Stimulated activated CD4-positive, alpha-beta T cell treated with anti-CD3 and anti-CD28 coated beads, Interleukin-12 subunit alpha, Interleukin-12 subunit beta, amount 100 ng/mL, for 4 hours (primary cell): ENCODE measurements around the gene DGKI.

Experiments
- DNase-seq: peaks from one replicate; pipeline ENCODE4 v3.0.0-alpha.2; 2020

The DGKI gene

DNA sequence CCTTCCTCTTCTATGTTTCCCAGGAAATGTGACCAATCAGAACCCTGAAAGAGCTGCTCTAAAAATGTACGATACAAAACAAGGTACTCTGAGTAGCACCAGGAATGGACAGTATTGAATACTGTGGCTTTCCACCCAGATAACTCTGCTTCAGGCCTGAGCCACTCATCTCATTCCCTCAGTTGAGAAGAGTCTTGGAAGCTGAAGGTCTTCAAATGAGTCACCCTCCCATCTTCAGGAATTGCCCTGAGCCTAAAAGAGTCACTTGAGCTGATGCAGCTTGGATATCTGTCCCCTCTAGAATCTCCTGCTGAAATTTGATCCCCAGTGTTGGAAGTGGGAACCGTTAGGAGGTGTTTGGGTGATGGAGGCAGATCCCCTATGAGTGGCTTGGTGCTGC is 210.4 kb downstream of the DGKI start:
- DNase-seq = no peak

DNA sequence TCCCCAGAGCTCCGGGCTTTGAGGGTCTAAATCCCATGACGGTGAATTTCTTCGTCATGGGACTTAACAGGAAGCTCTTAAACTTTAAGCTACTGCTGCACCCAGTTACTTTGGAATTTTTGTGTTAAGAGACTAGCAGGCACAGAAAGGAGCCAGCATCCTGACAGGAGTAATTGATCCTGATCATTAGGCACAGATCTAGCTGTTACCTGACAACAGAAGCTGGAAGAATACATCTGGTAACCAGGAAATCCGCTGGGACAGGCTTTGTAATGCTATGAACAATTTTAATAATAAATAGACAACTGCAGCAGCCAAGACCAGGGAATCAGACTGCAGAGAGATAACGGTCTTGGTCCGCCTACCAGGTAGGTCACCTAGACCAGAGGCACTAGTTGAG is 210.9 kb downstream of the DGKI start:
- DNase-seq = no peak

DNA sequence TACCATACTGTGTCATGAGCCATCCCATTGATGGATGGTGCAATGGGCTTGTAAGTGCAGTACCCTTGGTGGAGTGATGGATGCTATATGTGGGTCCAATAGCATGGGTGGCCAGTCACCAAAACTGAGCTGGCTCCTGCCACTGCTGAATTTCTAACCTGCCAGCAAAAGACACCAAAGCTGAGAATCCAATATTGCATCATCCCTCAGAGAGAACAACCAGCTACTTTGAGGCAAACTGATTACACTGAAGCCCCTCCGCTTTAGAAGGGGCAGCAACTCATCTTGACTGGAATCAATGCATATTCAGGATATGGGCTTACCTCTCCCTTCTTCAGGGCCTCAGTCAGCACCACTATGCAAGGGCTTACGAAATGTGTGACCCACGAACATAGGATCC is 211.6 kb downstream of the DGKI start:
- no peak for DNase-seq

DNA sequence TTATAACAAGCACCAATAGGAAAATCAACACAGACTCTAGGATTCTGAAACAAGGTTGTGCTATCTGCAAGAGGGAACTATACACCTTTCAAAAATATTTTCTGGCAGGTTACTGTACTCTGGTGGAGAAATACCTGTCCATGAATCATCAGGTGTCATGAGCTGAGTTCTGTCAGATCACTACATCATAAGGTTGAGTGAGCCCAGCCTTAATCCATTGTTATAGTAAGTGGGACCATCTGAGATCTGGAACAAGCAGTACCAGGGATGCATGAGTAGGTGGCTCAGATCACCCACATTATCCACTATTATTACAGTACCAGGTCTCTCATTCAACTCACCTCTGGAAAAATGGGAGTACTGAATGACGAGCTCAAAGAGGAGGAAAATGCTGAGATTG is 212.4 kb downstream of the DGKI start:
- no peak for DNase-seq

DNA sequence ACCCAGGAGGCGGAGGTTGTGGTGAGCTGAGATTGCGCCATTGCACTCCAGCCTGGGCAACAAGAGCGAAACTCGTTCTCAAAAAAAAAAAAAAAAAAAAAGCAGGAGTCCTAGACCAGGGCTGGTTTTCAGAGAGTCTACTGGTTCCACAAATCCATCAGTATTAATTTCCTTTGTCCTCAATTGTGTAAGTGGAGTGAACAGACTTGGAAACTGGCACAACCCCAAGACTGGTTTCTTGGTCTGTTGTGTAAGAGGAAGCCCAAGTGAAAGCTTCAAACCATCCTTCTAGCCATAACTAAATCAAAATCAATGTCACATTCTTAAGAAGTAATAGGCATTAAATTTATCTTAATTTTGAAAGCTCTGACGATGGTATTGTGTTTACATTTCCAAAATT is 213.6 kb downstream of the DGKI start:
- no peak for DNase-seq

DNA sequence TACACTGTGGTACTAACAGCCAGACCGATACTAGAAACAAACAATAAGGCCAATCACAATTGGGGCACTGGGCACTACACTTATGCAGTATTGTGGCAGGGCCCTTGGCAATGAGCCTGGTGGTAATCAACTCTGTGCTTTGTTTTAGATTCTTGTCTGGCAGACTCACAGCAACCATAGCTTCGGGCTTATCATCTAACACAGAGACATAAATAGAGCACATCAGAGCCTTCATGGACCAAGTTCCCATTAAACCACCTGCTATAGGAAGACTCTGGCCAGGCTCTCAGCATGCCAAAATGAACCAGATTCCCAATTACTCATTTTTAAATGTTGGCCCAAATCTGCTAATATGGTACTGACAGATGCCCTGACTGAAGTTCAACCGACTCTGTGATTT is 218.6 kb downstream of the DGKI start:
- DNase-seq = no peak

DNA sequence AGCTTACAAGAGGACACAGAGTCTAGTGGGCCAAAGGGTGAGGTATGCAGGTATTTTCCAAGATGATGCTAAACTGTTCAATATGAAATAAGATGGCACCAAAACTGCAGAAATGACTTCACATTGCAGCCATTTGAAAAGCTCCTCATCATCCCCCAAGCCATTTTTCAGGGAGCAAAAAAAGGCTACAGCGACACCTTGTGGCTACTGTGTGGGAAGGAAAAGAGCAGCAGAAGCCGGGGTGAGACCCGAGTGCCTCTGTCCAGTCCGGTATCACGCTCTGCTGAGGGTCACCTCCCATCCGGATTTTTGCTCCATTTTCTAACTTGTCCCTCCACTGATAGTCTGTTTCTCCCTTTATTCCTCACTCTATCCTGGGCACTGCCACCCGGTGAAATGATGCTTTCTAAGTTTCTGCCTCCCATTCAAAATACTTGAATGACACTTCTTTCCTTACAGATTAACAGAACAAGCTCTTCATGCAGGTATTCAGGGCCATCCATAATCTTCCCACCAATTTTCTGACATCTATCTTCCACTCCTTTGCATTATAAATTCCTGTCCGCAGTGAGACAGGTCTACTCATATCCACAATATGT is 220.2 kb downstream of the DGKI start:
- peak; percentile 2 for DNase-seq

DNA sequence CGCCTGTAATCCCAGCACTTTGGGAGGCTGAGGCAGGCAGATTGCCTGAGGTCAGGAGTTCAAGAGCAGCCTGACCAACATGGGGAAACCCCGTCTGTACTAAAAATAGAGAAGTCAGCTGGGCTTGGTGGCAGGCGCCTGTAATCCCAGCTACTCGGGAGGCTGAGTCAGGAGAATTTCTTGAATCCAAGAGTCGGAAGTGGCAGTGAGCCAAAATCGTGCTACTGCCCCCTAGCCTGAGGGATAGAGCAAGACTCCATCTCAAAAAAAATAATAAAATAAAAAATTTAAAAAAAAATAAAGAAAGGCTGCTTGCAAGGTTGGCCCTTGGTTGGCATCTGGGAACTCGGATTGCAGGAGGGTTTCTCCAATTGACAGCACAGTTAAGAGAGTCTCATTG is 221.6 kb downstream of the DGKI start:
- DNase-seq = no peak

DNA sequence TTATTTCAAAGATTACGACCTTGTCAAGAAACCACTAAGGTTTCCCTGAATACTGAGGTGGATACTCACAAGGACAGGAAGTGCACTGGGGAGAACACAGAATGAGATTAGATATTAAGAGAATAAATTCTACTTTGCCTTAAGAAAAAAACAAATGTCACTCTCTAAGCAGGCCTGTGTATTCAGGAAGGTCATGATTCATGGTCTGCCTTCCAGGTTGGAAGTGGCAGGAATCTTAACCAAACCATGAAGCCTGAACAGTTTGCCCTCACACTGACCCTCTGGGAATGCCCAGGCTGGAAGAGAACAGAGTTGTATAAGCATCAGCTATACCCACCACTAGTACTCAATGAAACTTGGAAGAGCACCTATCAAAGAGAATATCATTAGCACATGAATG is 227.6 kb downstream of the DGKI start:
- DNase-seq = no peak

DNA sequence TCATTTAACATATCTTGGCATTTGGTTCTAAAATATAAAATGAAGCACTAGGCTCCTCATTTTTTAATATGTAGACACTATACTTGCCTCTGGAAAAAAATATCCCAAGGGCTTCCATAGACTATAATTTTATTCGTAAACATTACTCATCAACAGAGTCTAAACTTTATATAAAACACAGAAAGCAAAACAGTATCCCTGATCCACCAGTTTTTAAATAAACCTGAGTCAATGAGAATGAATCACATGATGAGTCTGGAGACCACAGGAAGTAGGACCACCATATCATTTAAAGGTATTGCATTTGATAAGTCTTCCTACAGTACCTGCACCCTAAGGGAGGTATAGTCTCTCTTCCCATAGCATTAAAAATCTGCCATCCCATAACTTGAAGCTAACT is 228.0 kb downstream of the DGKI start:
- no peak for DNase-seq

DNA sequence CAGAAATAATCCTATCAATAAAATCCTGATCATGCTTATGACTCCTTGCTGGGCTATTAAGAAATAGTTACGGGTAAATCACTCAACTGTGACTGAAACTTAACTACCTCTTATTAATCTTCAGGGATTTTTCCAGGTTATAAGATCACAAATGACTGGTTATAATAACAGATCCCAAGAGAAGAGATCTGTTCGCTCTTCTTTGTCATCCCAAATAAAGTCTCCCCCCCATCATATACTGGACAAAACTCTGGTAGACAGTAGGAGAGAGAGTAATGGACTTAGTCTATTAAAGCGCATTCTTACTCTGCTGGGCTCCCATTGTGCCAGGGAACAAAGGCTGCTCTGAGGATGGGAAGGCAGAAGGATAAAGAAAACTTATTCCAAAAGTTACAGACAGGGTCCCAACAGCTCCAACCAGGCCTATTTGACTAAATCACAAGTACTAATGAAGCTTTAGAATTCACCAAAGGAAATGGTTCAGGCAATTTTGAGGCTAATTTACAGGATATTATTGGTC is 233.7 kb downstream of the DGKI start:
- DNase-seq = no peak

DNA sequence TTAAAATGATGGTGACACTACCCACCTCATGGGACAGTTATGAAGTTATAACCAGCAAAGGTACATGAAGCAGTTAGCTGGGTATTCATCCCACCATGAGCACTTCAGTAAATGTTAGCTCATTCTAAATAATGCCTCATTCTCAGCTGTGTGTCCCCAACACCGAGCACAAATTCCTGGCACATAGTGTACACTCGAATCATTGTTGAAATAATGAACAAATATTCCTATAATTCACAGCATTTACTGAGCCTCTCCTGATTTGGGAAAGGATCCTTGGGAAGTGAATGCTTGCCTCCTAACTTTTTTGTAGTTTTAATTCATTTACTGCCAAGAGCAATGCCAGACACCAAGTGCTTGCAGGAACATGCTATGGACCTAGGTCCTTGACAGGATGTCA is 235.2 kb downstream of the DGKI start:
- DNase-seq = no peak

DNA sequence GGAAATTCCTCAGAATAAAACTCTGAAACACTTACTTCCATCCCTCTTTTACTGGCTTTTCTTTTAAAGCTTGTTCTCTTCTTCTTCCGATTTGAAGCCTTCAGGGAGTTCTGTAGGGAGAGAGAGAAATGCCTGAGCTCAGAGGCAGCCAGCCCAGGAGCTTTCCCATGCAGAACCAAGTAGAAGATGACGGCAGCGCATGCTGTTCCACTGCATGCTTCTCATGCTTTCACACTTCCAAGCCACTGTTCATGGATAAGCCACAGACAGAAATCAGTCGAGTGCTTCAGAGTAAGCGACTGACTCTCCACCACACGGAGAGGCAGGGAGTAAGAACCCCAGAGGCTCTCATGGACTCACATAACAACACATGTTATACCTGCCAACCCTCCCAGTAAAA is 237.3 kb downstream of the DGKI start:
- DNase-seq = no peak

DNA sequence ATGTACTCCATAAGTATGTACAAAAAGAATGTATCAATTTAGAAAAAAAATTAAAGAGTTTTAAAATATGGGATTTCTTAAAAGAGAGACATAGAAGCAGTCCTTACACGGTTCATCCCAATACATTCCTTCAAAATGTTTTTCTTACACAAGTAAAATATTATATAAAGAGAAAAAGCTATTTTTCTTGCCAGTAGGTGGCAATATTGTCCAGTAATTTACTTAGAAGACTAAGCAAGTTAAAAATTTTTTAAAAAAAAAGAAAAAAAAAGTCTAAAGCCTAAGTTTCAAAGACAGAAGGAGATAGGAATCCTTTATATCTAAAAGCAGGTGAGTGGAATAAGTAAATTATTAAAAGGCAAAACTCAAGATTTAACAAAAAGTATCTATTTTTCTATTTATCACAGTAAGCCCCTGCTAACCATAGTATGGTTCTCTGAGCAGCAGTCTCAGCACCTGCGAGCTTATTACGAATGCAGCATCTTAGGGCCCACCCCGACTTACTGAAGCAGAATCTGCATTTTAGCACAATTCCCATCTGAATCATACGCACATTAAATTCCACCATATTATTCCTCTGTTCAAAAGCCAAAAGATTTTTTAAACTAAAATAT is 240.6 kb downstream of the DGKI start:
- no peak for DNase-seq

DNA sequence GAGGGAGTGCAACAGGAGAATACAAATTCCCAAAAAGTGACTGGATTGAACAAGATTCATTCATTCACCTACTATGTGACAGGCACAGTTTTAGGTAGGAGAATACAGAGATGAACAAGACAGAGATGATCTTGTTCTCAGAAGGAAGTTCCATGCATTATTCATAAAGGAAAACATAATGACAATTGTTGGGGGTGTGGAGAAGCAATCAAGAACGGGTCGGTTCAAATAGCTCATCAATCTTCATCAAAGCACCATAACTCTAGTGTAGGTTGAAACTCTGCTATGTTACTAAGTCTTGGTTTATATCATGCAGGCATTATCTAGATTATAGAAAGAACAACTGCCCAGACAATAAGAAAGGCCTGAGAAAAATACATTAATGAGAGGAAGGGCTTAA is 243.7 kb downstream of the DGKI start:
- no peak for DNase-seq

DNA sequence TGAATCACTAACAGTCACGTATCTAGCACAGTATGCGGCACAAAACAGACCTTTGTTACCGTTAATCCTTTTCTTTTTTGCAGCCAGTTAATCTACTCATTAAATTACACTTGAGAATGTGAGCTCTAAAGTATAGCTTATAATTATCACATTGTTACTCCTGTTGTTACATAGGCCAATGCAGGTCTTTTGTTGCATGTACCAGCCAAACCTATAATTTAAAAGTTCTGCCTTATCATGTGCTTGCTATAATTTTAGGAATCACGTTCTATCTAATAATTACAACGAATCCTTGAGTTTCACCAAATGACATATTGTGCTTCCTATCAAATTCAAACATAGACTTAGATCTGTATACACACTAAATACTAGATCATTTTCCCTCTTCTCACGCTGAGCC is 245.1 kb downstream of the DGKI start:
- DNase-seq = no peak

DNA sequence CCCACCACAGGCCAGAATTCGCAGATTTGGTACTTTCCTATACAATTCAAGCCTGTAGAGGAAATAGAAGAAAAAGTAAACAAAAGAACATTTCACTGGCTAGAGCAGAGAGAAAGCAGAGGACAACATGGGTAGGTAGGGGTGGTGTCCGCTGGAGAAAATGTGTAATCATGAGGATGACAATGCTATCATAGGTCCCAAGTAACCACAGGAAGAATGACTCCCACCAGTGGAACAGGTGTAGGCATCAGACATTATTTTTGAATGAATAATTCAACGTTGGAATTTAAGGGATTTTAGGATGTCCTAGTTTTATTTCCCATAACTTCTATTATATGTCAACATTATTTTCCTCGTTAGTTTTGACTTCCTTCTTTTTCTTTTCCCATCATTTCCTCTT is 248.9 kb downstream of the DGKI start:
- DNase-seq = no peak

DNA sequence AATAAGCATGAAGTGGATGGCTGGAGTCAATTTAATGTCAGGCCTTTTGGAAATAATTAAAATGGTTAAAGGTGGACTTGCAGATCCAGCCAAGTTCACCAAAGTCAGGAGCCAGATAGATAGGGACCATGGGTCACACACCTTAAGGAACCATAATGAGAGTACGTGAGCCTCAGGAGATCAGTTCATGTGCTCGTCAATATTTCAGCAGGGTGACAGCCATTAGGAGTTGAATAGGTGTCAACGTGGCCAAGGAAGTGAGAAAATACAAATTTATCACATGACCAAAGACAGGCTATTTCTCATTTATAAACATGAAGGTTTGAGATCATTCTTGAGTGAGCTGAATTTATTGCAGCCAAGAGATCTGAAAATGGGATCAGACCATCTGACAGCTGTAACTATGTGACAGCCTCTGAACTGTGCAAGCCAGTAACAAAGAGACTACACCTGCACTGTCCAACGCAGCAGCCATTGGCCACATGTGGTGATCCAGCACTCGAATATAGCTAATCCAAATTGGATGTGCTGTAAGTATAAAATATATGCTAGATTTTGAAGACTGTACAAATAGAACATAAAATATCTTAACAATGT is 253.6 kb downstream of the DGKI start:
- DNase-seq = no peak

DNA sequence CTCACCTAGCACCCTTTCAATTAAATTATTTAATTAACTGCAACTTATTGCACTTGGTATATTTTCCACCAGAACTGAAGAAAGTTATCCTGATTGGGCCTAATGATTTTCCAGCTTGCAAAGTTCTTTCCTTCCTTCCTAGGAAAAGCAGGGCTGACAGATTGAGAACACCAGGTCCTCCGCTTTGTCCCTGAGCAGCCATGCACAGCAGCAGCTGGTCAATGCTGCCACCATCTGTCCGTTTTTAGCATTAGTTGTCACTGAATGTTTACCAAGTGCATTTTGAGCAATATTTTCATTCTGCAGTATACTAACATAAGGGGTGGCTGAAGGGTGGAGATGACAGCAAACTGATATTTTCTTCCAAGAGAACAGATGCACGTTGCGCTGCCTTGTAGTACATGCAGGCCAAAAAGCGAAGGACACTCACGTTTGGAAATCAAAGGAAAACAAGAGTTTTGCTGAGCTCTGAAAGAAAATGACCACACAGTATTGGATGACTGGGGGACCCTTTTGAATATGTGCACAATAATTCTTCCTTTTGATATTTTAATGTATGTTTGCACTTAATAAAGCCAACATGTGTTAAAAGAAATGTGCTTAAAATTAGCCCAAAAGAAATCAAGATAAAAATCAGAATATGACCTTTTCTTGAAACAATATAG is 254.4 kb downstream of the DGKI start:
- no peak for DNase-seq

DNA sequence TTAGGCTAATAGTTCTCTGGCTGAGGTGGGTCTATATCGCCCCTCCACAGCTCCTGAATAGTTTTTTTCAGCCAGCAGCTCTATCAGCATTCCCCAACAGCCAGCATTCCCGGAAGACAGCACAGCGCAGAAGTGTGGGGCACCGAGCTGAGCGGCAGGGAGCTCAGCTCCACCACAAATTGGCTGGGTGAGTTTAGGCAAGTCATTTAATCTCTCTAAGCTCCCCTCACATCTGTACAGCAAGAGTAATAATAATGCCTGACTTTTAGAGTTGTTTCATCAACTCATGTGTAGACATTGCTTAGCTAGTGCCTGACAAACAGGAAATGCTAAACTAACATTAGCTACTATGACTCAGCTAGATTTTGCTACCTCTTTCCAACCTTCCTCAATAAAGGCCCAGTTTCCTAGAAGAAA is 255.3 kb downstream of the DGKI start:
- DNase-seq = no peak

DNA sequence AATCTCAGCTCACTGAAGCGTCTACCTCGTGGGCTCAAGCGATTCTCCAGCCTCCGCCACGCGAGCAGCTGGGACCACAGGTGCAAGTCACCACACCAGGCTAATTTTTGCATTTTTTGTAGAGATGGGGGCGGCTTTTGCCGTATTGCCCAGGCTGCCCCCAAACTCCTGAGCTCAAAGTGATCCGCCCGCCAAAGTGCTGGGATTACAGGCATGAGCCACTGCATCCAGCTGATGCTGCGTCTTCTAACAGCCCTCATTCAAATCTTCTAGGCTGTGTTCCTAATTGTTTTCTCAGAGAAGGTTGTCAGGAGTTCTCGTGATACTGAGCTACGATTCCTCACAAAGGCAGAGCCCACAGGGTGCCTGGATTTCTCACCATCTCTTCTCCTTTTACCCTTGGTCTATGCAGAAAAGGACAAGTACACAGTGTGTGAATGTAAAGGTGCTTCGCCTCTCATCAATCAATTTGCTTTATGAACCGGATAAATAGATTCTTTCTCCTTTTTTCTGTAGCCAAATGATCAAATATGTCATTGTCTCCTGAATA is 255.9 kb downstream of the DGKI start:
- no peak for DNase-seq

DNA sequence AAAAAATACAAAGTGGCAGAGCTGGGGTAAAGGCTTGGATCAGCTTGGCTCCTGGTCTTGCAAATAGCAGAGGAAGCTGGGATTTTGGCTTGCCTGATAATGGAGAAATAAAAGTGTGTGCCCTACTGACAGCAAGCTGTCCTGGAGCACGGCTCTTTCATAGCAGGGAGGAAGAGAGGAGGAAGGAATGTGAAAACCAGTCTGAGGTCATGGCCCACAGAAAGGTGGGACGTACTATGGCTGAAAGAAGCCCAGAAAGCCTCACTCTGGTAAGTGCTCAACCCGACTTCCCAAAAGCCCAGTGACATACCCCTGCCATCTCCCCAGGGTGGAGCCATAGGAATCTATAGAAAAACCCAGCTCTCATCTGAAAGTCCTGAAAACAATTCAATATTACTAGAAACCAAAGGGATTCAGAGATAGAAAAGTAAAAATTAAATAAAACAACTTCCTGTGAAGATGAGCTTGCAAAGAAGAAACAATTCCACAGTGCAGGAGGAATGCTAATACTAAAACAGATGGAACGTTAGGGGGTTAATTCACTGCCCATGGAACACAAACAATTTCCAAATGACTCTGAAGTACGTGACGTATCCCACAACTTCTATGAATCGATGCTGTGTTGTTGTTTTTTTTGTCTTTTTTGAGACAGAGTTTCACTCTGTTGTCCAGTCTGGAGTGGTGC is 256.6 kb downstream of the DGKI start:
- no peak for DNase-seq

DNA sequence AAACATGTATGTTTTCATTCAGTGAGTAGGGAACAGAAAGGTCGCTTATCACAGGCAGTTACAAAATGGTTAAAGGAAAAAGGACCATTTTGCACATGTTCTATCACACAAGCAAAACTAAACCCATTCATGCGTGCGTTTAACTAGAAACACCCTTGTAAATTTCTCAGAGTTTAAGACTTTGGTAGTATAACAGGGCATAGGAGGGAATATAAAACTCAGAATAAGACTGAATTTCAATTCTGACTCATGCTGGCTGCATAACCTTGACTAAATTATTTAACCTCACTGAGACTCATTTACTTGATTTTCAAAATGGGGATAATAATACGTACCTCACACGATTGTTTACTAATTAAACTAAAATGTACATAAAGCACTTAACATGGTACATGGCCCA is 259.4 kb downstream of the DGKI start:
- DNase-seq = no peak
